ENCODE results near the gene EPOP. TPM values are rescaled to one million over a fixed set of nuclear protein-coding genes. Genes with fewer than 3 reads are reported as not detected.

EPOP gene
- total and polyA plus RNA-seq, 2 of the 13 experiments (the other 11 are each of a cell fraction or from before 2014, with no cell fraction given), result 14.7 to 37.8 TPM

DNA sequence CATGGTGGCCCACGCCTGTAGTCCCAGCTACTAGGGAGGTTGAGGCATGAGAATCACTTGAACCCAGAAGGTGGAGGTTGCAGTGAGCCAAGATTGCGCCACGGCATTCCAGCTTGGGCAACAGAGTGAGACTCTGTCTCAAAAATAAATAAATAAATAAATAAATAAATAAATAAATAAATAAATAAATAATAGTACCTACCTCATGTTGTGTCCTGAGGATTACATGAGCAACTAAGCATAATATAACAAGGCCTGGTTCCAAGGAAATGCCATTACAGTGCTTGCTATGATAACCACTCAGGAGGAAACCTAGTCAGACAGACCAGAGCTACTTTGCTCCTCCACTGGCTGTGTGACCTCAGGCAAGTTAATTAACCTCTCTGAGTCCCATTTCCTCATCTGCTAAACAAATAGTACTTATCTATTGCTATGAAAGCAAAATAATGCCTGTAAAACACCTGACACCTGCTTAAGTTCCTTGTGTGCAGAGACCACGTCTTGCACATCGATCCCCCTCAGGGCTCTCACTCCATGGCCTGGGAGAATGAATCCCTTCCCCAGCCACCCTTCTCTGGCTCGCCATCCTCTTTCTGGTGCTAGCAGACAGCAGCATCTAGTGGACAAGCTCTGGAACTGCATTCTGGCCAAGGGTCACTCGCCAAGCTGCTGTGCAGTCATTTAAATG is 7.5 kb downstream of the EPOP start (continued):
- TF ChIP-seq HNRNPK (IDR thresholded peaks at IDR 0.05; ENCODE audit: low read depth, low read length, poor library complexity, severe bottlenecking), result no peak
- no peak for TF ChIP-seq ZNF562 (CRISPR knock-in tag; IDR thresholded peaks at IDR 0.05; ENCODE audit: borderline replicate concordance)
- TF ChIP-seq CBFB (CRISPR knock-in tag; IDR thresholded peaks at IDR 0.05), result no peak
- peak; percentile 82; the same call in 1 of the 2 replicates for TF ChIP-seq AHR (CRISPR knock-in tag; IDR thresholded peaks at IDR 0.05)
- TF ChIP-seq ZNF800 (CRISPR knock-in tag; IDR thresholded peaks at IDR 0.05), result no peak
- TF ChIP-seq, protein P1, sequence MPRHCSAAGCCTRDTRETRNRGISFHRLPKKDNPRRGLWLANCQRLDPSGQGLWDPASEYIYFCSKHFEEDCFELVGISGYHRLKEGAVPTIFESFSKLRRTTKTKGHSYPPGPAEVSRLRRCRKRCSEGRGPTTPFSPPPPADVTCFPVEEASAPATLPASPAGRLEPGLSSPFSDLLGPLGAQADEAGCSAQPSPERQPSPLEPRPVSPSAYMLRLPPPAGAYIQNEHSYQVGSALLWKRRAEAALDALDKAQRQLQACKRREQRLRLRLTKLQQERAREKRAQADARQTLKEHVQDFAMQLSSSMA (CRISPR knock-in tag; IDR thresholded peaks at IDR 0.05), result no peak
- TF ChIP-seq NR1H2 (CRISPR knock-in tag; IDR thresholded peaks at IDR 0.05; ENCODE audit: borderline replicate concordance, low read depth), result no peak
- TF ChIP-seq, protein P2, sequence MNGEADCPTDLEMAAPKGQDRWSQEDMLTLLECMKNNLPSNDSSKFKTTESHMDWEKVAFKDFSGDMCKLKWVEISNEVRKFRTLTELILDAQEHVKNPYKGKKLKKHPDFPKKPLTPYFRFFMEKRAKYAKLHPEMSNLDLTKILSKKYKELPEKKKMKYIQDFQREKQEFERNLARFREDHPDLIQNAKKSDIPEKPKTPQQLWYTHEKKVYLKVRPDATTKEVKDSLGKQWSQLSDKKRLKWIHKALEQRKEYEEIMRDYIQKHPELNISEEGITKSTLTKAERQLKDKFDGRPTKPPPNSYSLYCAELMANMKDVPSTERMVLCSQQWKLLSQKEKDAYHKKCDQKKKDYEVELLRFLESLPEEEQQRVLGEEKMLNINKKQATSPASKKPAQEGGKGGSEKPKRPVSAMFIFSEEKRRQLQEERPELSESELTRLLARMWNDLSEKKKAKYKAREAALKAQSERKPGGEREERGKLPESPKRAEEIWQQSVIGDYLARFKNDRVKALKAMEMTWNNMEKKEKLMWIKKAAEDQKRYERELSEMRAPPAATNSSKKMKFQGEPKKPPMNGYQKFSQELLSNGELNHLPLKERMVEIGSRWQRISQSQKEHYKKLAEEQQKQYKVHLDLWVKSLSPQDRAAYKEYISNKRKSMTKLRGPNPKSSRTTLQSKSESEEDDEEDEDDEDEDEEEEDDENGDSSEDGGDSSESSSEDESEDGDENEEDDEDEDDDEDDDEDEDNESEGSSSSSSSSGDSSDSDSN (CRISPR knock-in tag; IDR thresholded peaks at IDR 0.05), result no peak
- no peak for TF ChIP-seq ZNF770 (CRISPR knock-in tag; IDR thresholded peaks at IDR 0.05)
- TF ChIP-seq ZNF3 (CRISPR knock-in tag; IDR thresholded peaks at IDR 0.05), result peak; percentile 31; the same call in 1 of the 2 replicates
- TF ChIP-seq ZMAT3 (CRISPR knock-in tag; conservative IDR thresholded peaks at IDR 0.05), result no peak
- no peak for TF ChIP-seq KLF15 (CRISPR knock-in tag; IDR thresholded peaks at IDR 0.05; ENCODE audit: borderline replicate concordance)
- no peak for TF ChIP-seq SP5 (CRISPR knock-in tag; IDR thresholded peaks at IDR 0.05; ENCODE audit: borderline replicate concordance, low read depth)
- TF ChIP-seq ZNF646 (CRISPR knock-in tag; IDR thresholded peaks at IDR 0.05), result no peak
- no peak for TF ChIP-seq BRCA1 (CRISPR knock-in tag; IDR thresholded peaks at IDR 0.05)
